ENCODE data around the gene AP2B1.

- TF ChIP-seq EZH2phosphoT487 (IDR thresholded peaks at IDR 0.05; ENCODE audit: borderline replicate concordance, low read length), result no peak
- TF ChIP-seq CTCF (IDR thresholded peaks at IDR 0.05; ENCODE audit: low read depth, low read length, poor library complexity, severe bottlenecking), result no peak
These were observed 73.8 kb downstream of the AP2B1 start for GRCh38 chr17:35660902-35661301.

Measured in DOHH2 (cell line).